ENCODE results near the gene TTLL6.

The TTLL6 gene

GRCh38 chr17:48732688-48733629 lies 84.1 kb downstream of the TTLL6 start:
- Histone ChIP-seq H3F3A (ENCODE audit: control insufficient read depth, insufficient read depth) (no peaks in the 10 kb centered on the region), H3K27ac (ENCODE audit: low read depth, low read length) (no peak overlapping the region), H3K36me3 (ENCODE audit: control insufficient read depth, low read length) (no peaks in the 10 kb centered on the region), H3K9me2 (replicated peaks; ENCODE audit: control insufficient read depth, low read length) (no peaks in the 10 kb centered on the region), H3K79me2 (ENCODE audit: control insufficient read depth, low read length) (no peaks in the 10 kb centered on the region), H4K20me1 (ENCODE audit: control insufficient read depth, insufficient read depth, low read depth, low read length) (no peaks in the 10 kb centered on the region), H3K4me2 (ENCODE audit: low read length) (no peak overlapping the region), H3K9me3 (ENCODE audit: control insufficient read depth, insufficient read depth, low read length) (no peaks in the 10 kb centered on the region), H3K4me3 (ENCODE audit: low read length) (no peak overlapping the region), H3K27me3 (ENCODE audit: control insufficient read depth, low read length) (peaks cover 52% of the 10 kb centered on the region), H3K4me1 (ENCODE audit: control insufficient read depth, low read length) (no peaks in the 10 kb centered on the region)
- TF ChIP-seq EZH2phosphoT487 (IDR thresholded peaks at IDR 0.05; ENCODE audit: borderline replicate concordance, low read length): no peak
- TF ChIP-seq CTCF (IDR thresholded peaks at IDR 0.05; ENCODE audit: low read depth, low read length, poor library complexity, severe bottlenecking): no peak

- Histone ChIP-seq H3K4me3 (ENCODE audit: low read length) (no peak overlapping the region), H3K9me2 (replicated peaks; ENCODE audit: control insufficient read depth, low read length) (no peaks in the 10 kb centered on the region), H3K27ac (ENCODE audit: low read depth, low read length) (no peak overlapping the region), H3F3A (ENCODE audit: control insufficient read depth, insufficient read depth) (no peaks in the 10 kb centered on the region), H3K4me1 (ENCODE audit: control insufficient read depth, low read length) (no peaks in the 10 kb centered on the region), H3K27me3 (ENCODE audit: control insufficient read depth, low read length) (peaks cover 60% of the 10 kb centered on the region), H4K20me1 (ENCODE audit: control insufficient read depth, insufficient read depth, low read depth, low read length) (no peaks in the 10 kb centered on the region), H3K79me2 (ENCODE audit: control insufficient read depth, low read length) (no peaks in the 10 kb centered on the region), H3K4me2 (ENCODE audit: low read length) (no peak overlapping the region), H3K36me3 (ENCODE audit: control insufficient read depth, low read length) (no peaks in the 10 kb centered on the region), H3K9me3 (ENCODE audit: control insufficient read depth, insufficient read depth, low read length) (no peaks in the 10 kb centered on the region)
- TF ChIP-seq CTCF (IDR thresholded peaks at IDR 0.05; ENCODE audit: low read depth, low read length, poor library complexity, severe bottlenecking) (no peak), EZH2phosphoT487 (IDR thresholded peaks at IDR 0.05; ENCODE audit: borderline replicate concordance, low read length) (no peak)
Measured at GRCh38 chr17:48731355-48731754, 85.7 kb downstream of the TTLL6 start.

- H3K4me2 ChIP-seq (ENCODE audit: low read length): no peak overlapping the region
- H3K4me3 ChIP-seq (ENCODE audit: low read length): no peak overlapping the region
- no peak for TF ChIP-seq CTCF (IDR thresholded peaks at IDR 0.05; ENCODE audit: low read depth, low read length, poor library complexity, severe bottlenecking)
- TF ChIP-seq EZH2phosphoT487 (IDR thresholded peaks at IDR 0.05; ENCODE audit: borderline replicate concordance, low read length): no peak
- H3K9me2 ChIP-seq (replicated peaks; ENCODE audit: control insufficient read depth, low read length): no peaks in the 10 kb centered on the region
- H3K9me3 ChIP-seq (ENCODE audit: control insufficient read depth, insufficient read depth, low read length): no peaks in the 10 kb centered on the region
- H3K36me3 ChIP-seq (ENCODE audit: control insufficient read depth, low read length): no peaks in the 10 kb centered on the region
- no peak overlapping the region for H3K27ac ChIP-seq (ENCODE audit: low read depth, low read length)
- H3K27me3 ChIP-seq (ENCODE audit: control insufficient read depth, low read length): peaks cover 60% of the 10 kb centered on the region
- no peaks in the 10 kb centered on the region for H3F3A ChIP-seq (ENCODE audit: control insufficient read depth, insufficient read depth)
- H3K4me1 ChIP-seq (ENCODE audit: control insufficient read depth, low read length): no peaks in the 10 kb centered on the region
- no peaks in the 10 kb centered on the region for H4K20me1 ChIP-seq (ENCODE audit: control insufficient read depth, insufficient read depth, low read depth, low read length)
- no peaks in the 10 kb centered on the region for H3K79me2 ChIP-seq (ENCODE audit: control insufficient read depth, low read length)
Measured at GRCh38 chr17:48730240-48730550, 86.8 kb downstream of the TTLL6 start.

Measured in DOHH2 (cell line).